Measurements from ENCODE around the gene PDK1. TPM values are rescaled to one million over a fixed set of nuclear protein-coding genes. Genes with fewer than 3 reads are reported as not detected.

The PDK1 gene
- total RNA-seq, 1 experiment from 2014 or later = 74.7 TPM

GRCh38 chr2:172640389-172640788 is 84.5 kb downstream of the PDK1 start:
- no peak overlapping the region for H3K14ac ChIP-seq (ENCODE audit: insufficient read depth, low read length)
- H4K91ac ChIP-seq (ENCODE audit: insufficient read length, low read depth, low read length) = no peak overlapping the region
- H4K5ac ChIP-seq (ENCODE audit: insufficient read length, low read depth, low read length) = no peak overlapping the region
- H3K23me2 ChIP-seq (ENCODE audit: insufficient read length, low read depth, low read length, poor library complexity, severe bottlenecking) = no peaks in the 10 kb centered on the region
- no peak overlapping the region for H2AFZ ChIP-seq (ENCODE audit: low read length)
- H2BK12ac ChIP-seq (ENCODE audit: insufficient read length, low read depth, low read length) = no peak overlapping the region
- no peak overlapping the region for H3K18ac ChIP-seq (ENCODE audit: insufficient read length, low read depth, low read length)
- H3T11ph ChIP-seq (ENCODE audit: low read length) = no peak overlapping the region
- Mint-ChIP-seq H3K27me3 (ENCODE audit: low read depth) (no peaks in the 10 kb centered on the region), H3K36me3 (ENCODE audit: insufficient read depth in 1 of 3, low read depth in 3 of 3) (peaks cover 0 to 1% (median 0%) of the 10 kb centered on the region in 3 experiments; a peak in 1 of 7 replicates), H3K27ac (no peak overlapping the region), H3K9me3 (no peaks in the 10 kb centered on the region; a peak in 2 of 5 replicates), H3K4me1 (peaks cover 8 to 9% of the 10 kb centered on the region in 2 experiments), H3K4me3 (no peak overlapping the region)
- H3K4ac ChIP-seq (ENCODE audit: low read depth, low read length) = no peak overlapping the region
- no peak overlapping the region for H4K8ac ChIP-seq (replicated peaks; ENCODE audit: insufficient read length, low read depth, low read length)
- no peaks in the 10 kb centered on the region for H3K79me1 ChIP-seq (ENCODE audit: insufficient read depth, low read depth, low read length, poor library complexity, severe bottlenecking)
- H3K4me1 ChIP-seq (ENCODE audit: insufficient read depth, low read length) = no peaks in the 10 kb centered on the region
- no peak overlapping the region for H3K27ac ChIP-seq (ENCODE audit: insufficient read length, low read depth, low read length)
- no peak for TF ChIP-seq CTCF (conservative IDR thresholded peaks at IDR 0.05)
- no peaks in the 10 kb centered on the region for H3K79me2 ChIP-seq (ENCODE audit: insufficient read depth, low read length)
- H3K27me3 ChIP-seq (ENCODE audit: insufficient read depth, low read length) = no peaks in the 10 kb centered on the region
- no peak overlapping the region for H2BK120ac ChIP-seq (ENCODE audit: low read depth, low read length, poor library complexity, severe bottlenecking)
- H3K4me2 ChIP-seq (ENCODE audit: insufficient read depth, insufficient read length, low read length) = no peak overlapping the region
- H3K9me3 ChIP-seq (ENCODE audit: control insufficient read depth, low read depth, low read length) = no peaks in the 10 kb centered on the region
- H2BK15ac ChIP-seq (ENCODE audit: low read depth, low read length) = no peak overlapping the region
- no peak overlapping the region for H2AK5ac ChIP-seq (ENCODE audit: insufficient read length, low read length)
- H4K20me1 ChIP-seq (ENCODE audit: control insufficient read depth, insufficient read depth, insufficient read length) = no peaks in the 10 kb centered on the region
- no peak overlapping the region for H3K23ac ChIP-seq (ENCODE audit: insufficient read length, low read depth, low read length)
- DNase-seq = no peak
- H2BK5ac ChIP-seq (ENCODE audit: insufficient read length, low read length) = no peak overlapping the region
- H3K9ac ChIP-seq (ENCODE audit: extremely low read depth, insufficient read length, low read length) = no peak overlapping the region
- H2BK20ac ChIP-seq (ENCODE audit: low read depth, low read length, poor library complexity, severe bottlenecking) = no peak overlapping the region
- no peak overlapping the region for H3K56ac ChIP-seq (ENCODE audit: insufficient read length, low read depth, low read length)
